M059J (cell line): ENCODE measurements around the gene PRMT9. TPM values are rescaled to one million over a fixed set of nuclear protein-coding genes. Genes with fewer than 3 reads are reported as not detected.

Experiments
- DNase-seq: peaks from one replicate; pipeline ENCODE4 v3.0.0-alpha.2; 2012; ENCODE audit warnings: low read depth
- total RNA-seq: library from RNA; depleted of rRNA; stranded (reverse); fragments of >200 nt; shearing (Covaris generic); gene quantifications from 2 replicates; pipeline ENCODE4 v1.2.3, GENCODE V29; 2014; rRNA removed

Gene PRMT9
- total RNA-seq, 1 experiment from 2014 or later = 8.9 TPM

DNA sequence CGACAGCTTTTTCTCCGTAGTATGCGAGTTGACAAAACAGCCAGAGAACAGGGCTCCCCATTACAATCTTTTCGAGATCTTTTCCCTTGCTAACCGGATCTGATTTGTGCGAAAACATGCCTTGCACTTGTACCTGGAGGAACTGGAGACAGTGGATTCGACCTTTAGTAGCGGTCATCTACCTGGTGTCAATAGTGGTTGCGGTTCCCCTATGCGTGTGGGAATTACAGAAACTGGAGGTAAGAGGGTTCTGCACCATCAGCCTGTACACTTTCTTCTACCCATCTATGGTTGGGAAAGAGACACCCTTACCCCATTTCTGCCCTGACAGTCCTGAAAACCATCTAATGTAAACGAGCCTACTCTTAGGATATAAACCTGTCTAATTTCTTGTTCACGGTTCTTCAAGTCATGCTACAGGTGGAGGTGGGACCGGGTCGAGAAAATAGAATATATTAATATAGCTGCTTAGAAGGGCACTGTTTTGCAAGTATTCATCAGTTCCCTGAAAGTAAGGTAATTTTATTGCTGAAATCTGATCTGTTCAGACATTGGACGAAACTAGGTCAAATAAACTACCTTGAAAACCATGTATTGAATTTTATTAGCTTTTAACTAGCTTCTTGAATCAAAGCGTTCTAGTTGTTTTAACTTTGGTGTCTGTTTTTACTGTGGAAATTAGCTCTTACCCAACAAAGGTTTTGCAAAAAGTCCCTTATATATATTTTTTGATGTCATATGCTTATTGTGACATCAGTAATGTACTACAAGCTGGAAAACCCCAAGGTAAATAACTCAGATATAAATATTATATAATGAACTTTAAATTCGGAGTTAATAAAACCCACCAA is 65.9 kb downstream of the PRMT9 start:
- no peak for DNase-seq

DNA sequence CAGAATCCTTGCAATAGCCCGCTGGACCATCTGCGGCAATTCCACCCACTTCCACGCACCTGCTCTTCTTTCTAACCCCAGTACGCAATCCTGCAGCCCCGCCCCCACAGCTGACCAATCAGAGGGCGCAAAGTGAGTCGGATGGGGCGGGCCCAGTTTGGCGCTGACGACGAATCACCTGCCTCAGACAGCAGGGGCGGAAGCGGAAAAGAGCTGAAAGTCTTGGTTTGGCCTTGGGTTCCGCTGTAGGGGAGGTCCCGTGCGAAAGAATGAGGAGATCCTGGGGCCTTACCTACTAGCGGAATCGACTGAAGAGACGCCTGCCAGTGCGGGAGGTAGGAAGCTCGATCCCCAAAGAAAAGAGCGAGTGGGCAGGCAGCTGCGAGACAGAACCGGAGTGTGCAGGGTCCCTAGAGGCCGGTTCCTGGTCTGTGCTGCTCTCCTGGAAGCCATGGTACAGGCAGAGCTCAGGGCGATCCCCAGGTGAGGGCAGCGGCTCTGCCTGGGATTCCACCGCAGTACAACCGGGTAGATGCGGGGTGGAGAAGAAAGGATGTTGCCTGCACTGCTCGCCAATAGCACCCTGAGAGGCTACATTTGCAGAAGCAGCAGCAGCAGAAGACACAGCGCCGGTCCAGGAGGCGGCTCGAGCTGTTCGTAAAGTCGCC is 66.7 kb downstream of the PRMT9 start, which contains the start of gene TMEM184C:
TMEM184C (plus strand) TSS at position 225 of the 668 bp plus-strand sequence. CDS start 560 bp downstream, outside the sequence.
- DNase-seq = peak; percentile 93

DNA sequence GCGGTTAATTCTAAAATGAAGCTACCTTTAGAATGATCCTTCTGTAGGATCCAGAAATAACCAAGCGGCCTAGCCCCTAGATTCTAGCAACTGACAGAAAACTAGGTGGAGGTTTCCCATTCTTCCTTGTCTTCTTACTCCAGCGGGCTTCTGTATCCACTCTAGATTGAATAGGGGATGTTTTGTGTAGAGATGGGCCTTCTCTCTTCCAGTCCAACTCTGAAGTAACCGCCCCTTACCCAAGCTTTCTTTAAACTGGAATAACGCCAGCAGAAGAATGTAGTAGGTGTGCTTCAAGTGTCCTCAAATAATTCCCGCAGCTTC is 67.2 kb downstream of the PRMT9 start:
- DNase-seq = no peak

GRCh38 chr4:147610686-147611085 is 73.3 kb downstream of the PRMT9 start:
- DNase-seq = no peak

GRCh38 chr4:147607471-147607870 is 76.5 kb downstream of the PRMT9 start:
- no peak for DNase-seq

DNA sequence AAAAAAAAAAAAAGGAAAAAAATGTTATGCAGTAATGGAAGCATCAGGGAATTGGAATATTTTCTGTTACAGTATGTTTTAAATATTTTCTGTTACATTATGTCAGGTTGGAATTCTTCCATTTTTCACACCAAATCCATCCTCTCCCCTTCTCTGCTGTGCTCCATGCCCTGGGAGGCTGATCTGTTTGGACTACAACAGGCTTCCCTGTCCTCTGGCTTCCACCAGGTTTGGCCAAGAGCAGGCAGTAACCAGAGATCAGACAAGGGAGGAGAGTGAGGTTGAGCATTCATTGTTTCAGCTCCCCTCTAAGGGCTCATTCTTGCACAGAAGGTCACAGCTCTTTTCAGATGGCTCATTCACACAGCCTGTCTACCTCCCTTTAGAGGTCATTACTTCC is 78.5 kb downstream of the PRMT9 start:
- no peak for DNase-seq

DNA sequence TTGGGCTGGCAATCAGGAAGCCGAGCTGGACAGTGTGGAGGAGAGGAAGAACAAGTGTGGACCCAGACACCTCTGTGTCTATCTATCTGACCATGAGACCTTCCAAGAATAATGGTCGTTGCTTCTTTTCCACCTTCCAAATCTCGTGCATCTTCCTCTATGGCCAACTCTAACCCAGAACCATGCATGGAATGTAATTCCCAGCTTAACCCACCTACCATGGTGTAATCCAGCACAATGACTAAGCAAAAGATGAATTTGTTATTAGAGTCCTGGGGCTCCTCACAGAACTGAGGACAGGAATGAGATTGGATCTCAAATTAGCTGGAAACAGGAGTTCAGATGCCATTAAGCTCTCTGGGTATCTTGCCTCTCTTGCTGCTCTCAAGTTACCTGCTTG is 84.2 kb downstream of the PRMT9 start:
- DNase-seq = peak; percentile 58

- no peak for DNase-seq
Observed at GRCh38 chr4:147599206-147599605, 84.8 kb downstream of the PRMT9 start.

DNA sequence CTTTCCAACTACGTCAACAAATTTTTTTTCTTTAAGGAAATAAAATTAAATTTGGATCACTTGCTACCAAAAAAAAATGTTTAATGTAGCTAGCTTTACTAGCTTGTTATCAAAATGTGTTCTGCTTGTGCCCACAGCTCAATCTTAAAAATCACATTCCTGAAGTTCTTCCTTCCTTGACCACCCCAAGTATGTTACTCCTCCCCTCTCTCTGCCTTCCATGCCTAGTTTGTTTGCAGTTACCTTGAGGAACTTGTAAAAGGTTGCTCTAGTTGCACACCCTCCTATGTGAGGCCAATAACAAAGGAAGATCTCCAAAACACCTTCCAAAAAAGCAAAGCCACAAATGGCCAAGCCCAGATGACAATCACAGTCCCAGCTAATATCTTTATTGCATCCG is 86.4 kb downstream of the PRMT9 start:
- DNase-seq = no peak

DNA sequence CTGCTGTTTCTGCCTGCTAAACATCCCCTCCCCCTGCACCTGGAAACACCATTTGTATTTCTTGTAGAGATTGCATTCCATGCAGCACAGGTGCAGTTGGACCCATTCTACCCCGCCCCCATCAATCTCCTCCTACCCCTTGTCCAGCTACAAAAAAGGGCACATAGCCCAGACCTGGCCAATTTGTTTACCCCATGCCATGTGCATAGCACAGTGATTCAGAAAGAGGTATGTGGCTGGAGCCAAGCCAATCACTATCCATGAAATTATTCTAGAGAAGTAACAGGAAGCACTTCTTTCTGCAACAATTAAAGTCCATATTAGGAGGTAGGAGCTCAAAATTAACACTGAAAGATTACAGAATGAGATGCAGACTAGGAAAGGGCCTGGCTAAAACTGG is 87.0 kb downstream of the PRMT9 start:
- peak; percentile 94 for DNase-seq

- peak; percentile 32 for DNase-seq
Observed at GRCh38 chr4:147596377-147596776, 87.6 kb downstream of the PRMT9 start.

DNA sequence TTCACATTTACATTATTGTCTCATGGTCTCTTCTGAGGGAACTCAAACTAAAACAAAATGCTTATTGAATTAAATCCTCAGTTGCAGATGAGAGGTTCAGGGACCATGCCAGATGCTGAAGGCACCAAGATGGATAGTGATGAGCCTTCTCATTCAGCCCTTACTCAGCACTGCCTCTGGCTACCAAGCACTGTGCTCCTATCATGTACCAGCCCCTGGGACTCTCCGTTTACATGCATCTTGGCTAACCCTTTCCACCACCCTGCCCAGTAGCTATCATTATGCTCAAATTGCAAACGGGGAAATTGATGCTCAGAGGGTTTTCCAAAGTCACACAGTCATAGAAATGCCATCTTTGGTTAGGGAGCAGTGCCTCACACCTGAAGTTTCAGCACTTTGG is 89.4 kb downstream of the PRMT9 start:
- no peak for DNase-seq

- DNase-seq = no peak
Observed at GRCh38 chr4:147594107-147594506, 89.9 kb downstream of the PRMT9 start.

DNA sequence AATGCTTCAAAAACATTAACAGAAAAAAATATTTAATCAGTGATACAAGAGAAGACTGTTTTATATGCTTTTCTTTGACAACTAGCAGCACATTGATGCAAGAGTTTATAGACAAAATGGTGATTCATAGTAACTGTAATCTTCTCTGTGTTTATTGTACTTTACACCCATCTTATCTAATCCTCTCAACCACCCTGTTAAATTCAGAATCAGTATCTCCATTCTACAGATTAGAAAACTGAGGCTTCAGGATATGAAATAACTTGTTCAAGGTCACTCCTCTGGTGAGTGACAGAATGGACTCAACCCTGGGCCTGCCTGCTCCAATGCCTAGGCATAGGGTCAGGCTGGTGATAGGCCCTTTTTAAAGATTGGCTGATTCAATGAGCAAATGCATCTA is 92.9 kb downstream of the PRMT9 start:
- no peak for DNase-seq

- DNase-seq = peak; percentile 68
Observed at GRCh38 chr4:147590249-147590920, 93.6 kb downstream of the PRMT9 start.

GRCh38 chr4:147589586-147589985 is 94.4 kb downstream of the PRMT9 start:
- no peak for DNase-seq

Other genes with a start within 250 kb of the PRMT9 start
- 4.3 and 6.5 TPM in 2 replicates for gene EDNRA, start 203.1 kb downstream of the PRMT9 start, total RNA-seq
- 19.1 and 27.0 TPM in 2 replicates for gene TMEM184C, start 66.8 kb downstream of the PRMT9 start, total RNA-seq
- 6.3 and 9.0 TPM in 2 replicates for gene ARHGAP10, start 47.9 kb upstream of the PRMT9 start, total RNA-seq